Suprapubic skin (tissue), 4 donors: Measurements from ENCODE around the gene TSEN54. TPM values are rescaled to one million over a fixed set of nuclear protein-coding genes. Genes with fewer than 3 reads are reported as not detected.

Experiments
- DNase-seq, 2 donors: peaks; one replicate each; pipeline ENCODE4 v3.0.0-alpha.2; 2019; ENCODE audit warnings: low spot score in 2 of 2
- H3K27ac ChIP-seq: fragments of 200-600 bp; sonication (generic); one replicate; pipeline ENCODE4 v1.5.1; 2019
- H3K27me3 ChIP-seq: fragments of 200-600 bp; sonication (generic); one replicate; pipeline ENCODE4 v1.5.1; 2019
- H3K36me3 ChIP-seq: fragments of 200-600 bp; sonication (generic); one replicate; pipeline ENCODE4 v1.5.1; 2019
- H3K4me1 ChIP-seq: fragments of 200-600 bp; sonication (generic); one replicate; pipeline ENCODE4 v1.5.1; 2019
- H3K4me3 ChIP-seq: fragments of 200-600 bp; sonication (generic); one replicate; pipeline ENCODE4 v1.5.1; 2019; ENCODE audit warnings: mild to moderate bottlenecking
- H3K9me3 ChIP-seq: fragments of 200-600 bp; sonication (generic); one replicate; pipeline ENCODE4 v1.5.1; 2019
- CTCF ChIP-seq, 2 donors: fragments of 200-600 bp in 1 of 2; fragments of 450-650 bp in 1 of 2; sonication (generic) in 1 of 2; IDR thresholded peaks; one replicate each; pipeline ENCODE4 v1.5.1; 2016 to 2019; ENCODE audit warnings: antibody characterized with exemption in 2 of 2, mild to moderate bottlenecking in 1 of 2, moderate library complexity in 1 of 2
- EP300 ChIP-seq: sonication (generic); formaldehyde crosslinking; IDR thresholded peaks from one replicate; pipeline ENCODE4 v1.6.1; 2017; ENCODE audit warnings: antibody characterized with exemption
- POLR2A ChIP-seq, 2 donors: fragments of 450-650 bp; IDR thresholded peaks; one replicate each; pipeline ENCODE4 v1.6.1; 2017; ENCODE audit warnings: antibody characterized with exemption in 2 of 2, mild to moderate bottlenecking in 2 of 2, moderate library complexity in 2 of 2
- POLR2AphosphoS5 ChIP-seq, 3 donors: sonication (generic); formaldehyde crosslinking; IDR thresholded peaks; one replicate each; pipeline ENCODE4 v1.6.1; 2017; ENCODE audit warnings: antibody characterized with exemption in 3 of 3
- WGBS: methylation state at CpG from one replicate; pipeline ENCODE4 v1.1.5; 2018; 5-methylcytosine and 5-hydroxymethylcytosine counted together
- total RNA-seq, 4 donors: library from RNA; depleted of rRNA; stranded (reverse); fragments of >200 nt; gene quantifications; one replicate each; pipeline ENCODE4 v1.1.0, GENCODE V29; 2016

The TSEN54 gene
- total RNA-seq, 4 donors from 2014 or later = 53.9 to 73.5 (median 62.9) TPM

GRCh38 chr17:75524970-75525805 lies 8.9 kb downstream of the TSEN54 start, which contains the start of gene LLGL2:
Gene LLGL2, plus strand, starts transcription at chr17:75525697. Its CDS starts 17,730 bp downstream, at chr17:75543427.
- peaks cover 24% of the 10 kb centered on the region for H3K4me1 ChIP-seq
- no peaks in the 10 kb centered on the region for H3K9me3 ChIP-seq
- H3K27me3 ChIP-seq = no peaks in the 10 kb centered on the region
- H3K4me3 ChIP-seq = peak within 1 kb of the TSS; percentile 63
- no peak for DNase-seq
- H3K27ac ChIP-seq = peak within 1 kb of the TSS; percentile 86
- 0% methylated on average over 10 of the region's 108 CpGs for WGBS
- no peak for TF ChIP-seq POLR2A (IDR thresholded peaks at IDR 0.05)
- TF ChIP-seq CTCF (IDR thresholded peaks at IDR 0.05) = peak in 1 of 2 donors; percentile 46
- peak in 1 of 3 donors; percentile 17 for TF ChIP-seq POLR2AphosphoS5 (IDR thresholded peaks at IDR 0.05)
- TF ChIP-seq EP300 = no peak
- peaks cover 12% of the 10 kb centered on the region for H3K36me3 ChIP-seq

- Histone ChIP-seq H3K27me3 (no peaks in the 10 kb centered on the region), H3K36me3 (peaks cover 12% of the 10 kb centered on the region), H3K9me3 (no peaks in the 10 kb centered on the region), H3K4me1 (peaks cover 24% of the 10 kb centered on the region), H3K4me3 (peak overlapping the region; percentile 63), H3K27ac (peak overlapping the region; percentile 86)
- no peak for DNase-seq
- TF ChIP-seq POLR2A (IDR thresholded peaks at IDR 0.05) (peak in 1 of 2 donors; percentile 55), POLR2AphosphoS5 (IDR thresholded peaks at IDR 0.05) (no peak)
- 0% methylated on average over 3 of the region's 60 CpGs for WGBS
These were observed 9.7 kb downstream of the TSEN54 start for GRCh38 chr17:75525806-75526554.

- no peak for TF ChIP-seq EP300
- no peak for TF ChIP-seq POLR2AphosphoS5 (IDR thresholded peaks at IDR 0.05)
- TF ChIP-seq CTCF (IDR thresholded peaks at IDR 0.05) = no peak
- no peak for TF ChIP-seq POLR2A (IDR thresholded peaks at IDR 0.05)
- Histone ChIP-seq H3K27me3 (no peaks in the 10 kb centered on the region), H3K27ac (peak overlapping the region; percentile 86), H3K9me3 (no peaks in the 10 kb centered on the region), H3K4me1 (peaks cover 26% of the 10 kb centered on the region), H3K36me3 (peaks cover 6% of the 10 kb centered on the region), H3K4me3 (peak overlapping the region; percentile 63)
- WGBS = 51% methylated on average over 10 of the region's 13 CpGs
- DNase-seq = no peak
These were observed 10.4 kb downstream of the TSEN54 start for GRCh38 chr17:75526555-75527270.

- H3K27me3 ChIP-seq = no peaks in the 10 kb centered on the region
- DNase-seq = no peak
- H3K4me1 ChIP-seq = peaks cover 9% of the 10 kb centered on the region
- H3K36me3 ChIP-seq = peaks cover 6% of the 10 kb centered on the region
- no peaks in the 10 kb centered on the region for H3K9me3 ChIP-seq
- peak overlapping the region; percentile 2 for H3K27ac ChIP-seq
- no peak overlapping the region for H3K4me3 ChIP-seq
- TF ChIP-seq EP300 (no peak), POLR2A (IDR thresholded peaks at IDR 0.05) (no peak), POLR2AphosphoS5 (IDR thresholded peaks at IDR 0.05) (no peak), CTCF (IDR thresholded peaks at IDR 0.05) (no peak)
- 84% methylated on average over 9 of the region's 19 CpGs for WGBS
These were observed 14.8 kb downstream of the TSEN54 start for GRCh38 chr17:75530837-75531720.

- TF ChIP-seq CTCF (IDR thresholded peaks at IDR 0.05) (no peak), POLR2AphosphoS5 (IDR thresholded peaks at IDR 0.05) (no peak), POLR2A (IDR thresholded peaks at IDR 0.05) (no peak), EP300 (no peak)
- no peaks in the 10 kb centered on the region for H3K9me3 ChIP-seq
- H3K4me1 ChIP-seq = peaks cover 3% of the 10 kb centered on the region
- H3K36me3 ChIP-seq = peaks cover 6% of the 10 kb centered on the region
- DNase-seq = no peak
- no peak overlapping the region for H3K4me3 ChIP-seq
- H3K27ac ChIP-seq = no peak overlapping the region
- H3K27me3 ChIP-seq = no peaks in the 10 kb centered on the region
- 59% methylated on average over 2 of the region's 7 CpGs for WGBS
These were observed 15.4 kb downstream of the TSEN54 start for GRCh38 chr17:75531721-75532072.
